IPS-11a (cell line): ENCODE measurements around the gene RAB19.
"Not testable (repeated sequence)": the region's sequence is repeated elsewhere in the genome, so short reads cannot be mapped to it uniquely, and the experiment has no call there.

Experiments used
- H3K4me3 ChIP-seq: one replicate; pipeline ENCODE4 v1.5.1; 2013; ENCODE audit warnings: low read depth, low read length, control low read depth

RAB19 gene

GRCh38 chr7:140400381-140400780 lies 3.5 kb upstream of the RAB19 start:
- no peak overlapping the region for H3K4me3 ChIP-seq

- no peak overlapping the region for H3K4me3 ChIP-seq
These were observed 1.6 kb upstream of the RAB19 start for GRCh38 chr7:140402178-140402835.

- peak overlapping the region; percentile 70 for H3K4me3 ChIP-seq
These were observed 757 bp downstream of the RAB19 start for GRCh38 chr7:140404565-140405065.

GRCh38 chr7:140415361-140415760 lies 11.5 kb downstream of the RAB19 start:
- no peak overlapping the region for H3K4me3 ChIP-seq

- H3K4me3 ChIP-seq, result not testable (repeated sequence)
These were observed 12.0 kb downstream of the RAB19 start for GRCh38 chr7:140415816-140416215.

- no peak overlapping the region for H3K4me3 ChIP-seq
These were observed 12.7 kb downstream of the RAB19 start for GRCh38 chr7:140416560-140416959.

- H3K4me3 ChIP-seq, result no peak overlapping the region
These were observed 13.7 kb downstream of the RAB19 start for GRCh38 chr7:140417456-140418155.

GRCh38 chr7:140418156-140418472 lies 14.3 kb downstream of the RAB19 start:
- not testable (repeated sequence) for H3K4me3 ChIP-seq

GRCh38 chr7:140418653-140419052 lies 14.8 kb downstream of the RAB19 start:
- no peak overlapping the region for H3K4me3 ChIP-seq

- no peak overlapping the region for H3K4me3 ChIP-seq
These were observed 17.7 kb downstream of the RAB19 start for GRCh38 chr7:140421521-140421920.

- H3K4me3 ChIP-seq, result no peak overlapping the region
These were observed 19.6 kb downstream of the RAB19 start for GRCh38 chr7:140423501-140423900.

- no peak overlapping the region for H3K4me3 ChIP-seq
These were observed 21.9 kb downstream of the RAB19 start for GRCh38 chr7:140425718-140426117.

- no peak overlapping the region for H3K4me3 ChIP-seq
These were observed 22.3 kb downstream of the RAB19 start for GRCh38 chr7:140426130-140426529.

- no peak overlapping the region for H3K4me3 ChIP-seq
These were observed 29.5 kb downstream of the RAB19 start for GRCh38 chr7:140433396-140433795.

- H3K4me3 ChIP-seq, result no peak overlapping the region
These were observed 31.5 kb downstream of the RAB19 start for GRCh38 chr7:140435252-140435895.

GRCh38 chr7:140439359-140439758 lies 35.5 kb downstream of the RAB19 start:
- no peak overlapping the region for H3K4me3 ChIP-seq

GRCh38 chr7:140440593-140440992 lies 36.7 kb downstream of the RAB19 start:
- no peak overlapping the region for H3K4me3 ChIP-seq

GRCh38 chr7:140441519-140441918 lies 37.7 kb downstream of the RAB19 start:
- H3K4me3 ChIP-seq, result no peak overlapping the region

GRCh38 chr7:140446467-140446866 lies 42.6 kb downstream of the RAB19 start:
- no peak overlapping the region for H3K4me3 ChIP-seq

GRCh38 chr7:140447841-140448240 lies 44.0 kb downstream of the RAB19 start:
- H3K4me3 ChIP-seq, result no peak overlapping the region

- no peak overlapping the region for H3K4me3 ChIP-seq
These were observed 45.1 kb downstream of the RAB19 start for GRCh38 chr7:140448781-140449480.
